RWPE1 (cell line): ENCODE data around the gene CCDC91.

Experiments
- CTCF ChIA-PET: fragments of 350-600 bp; sonication (Branson Sonifier 250); formaldehyde crosslinking; extraction: SDS; loops from one replicate; lab custom pipeline; 2021; lab: Yijun Ruan, JAX
- POLR2A ChIA-PET: fragments of 400-600 bp; formaldehyde crosslinking; extraction: SDS; loops from one replicate; lab custom pipeline; 2020; ENCODE audit warnings: antibody characterized with exemption; ENCODE audit not compliant: low non-redundant PET; lab: Yijun Ruan, JAX
- DNase-seq: peaks from one replicate; pipeline ENCODE4 v3.0.0; 2012; ENCODE audit warnings: low spot score
- H3K27ac ChIP-seq: fragments of 450-650 bp; 2 replicates; pipeline ENCODE4 v1.5.1; 2017
- TF ChIP-seq, protein P1 (sequence below): fragments of 450-650 bp; conservative IDR thresholded peaks from 2 replicates; pipeline ENCODE4 v1.5.1; 2017; ENCODE audit warnings: low read depth, mild to moderate bottlenecking

CCDC91 gene

DNA sequence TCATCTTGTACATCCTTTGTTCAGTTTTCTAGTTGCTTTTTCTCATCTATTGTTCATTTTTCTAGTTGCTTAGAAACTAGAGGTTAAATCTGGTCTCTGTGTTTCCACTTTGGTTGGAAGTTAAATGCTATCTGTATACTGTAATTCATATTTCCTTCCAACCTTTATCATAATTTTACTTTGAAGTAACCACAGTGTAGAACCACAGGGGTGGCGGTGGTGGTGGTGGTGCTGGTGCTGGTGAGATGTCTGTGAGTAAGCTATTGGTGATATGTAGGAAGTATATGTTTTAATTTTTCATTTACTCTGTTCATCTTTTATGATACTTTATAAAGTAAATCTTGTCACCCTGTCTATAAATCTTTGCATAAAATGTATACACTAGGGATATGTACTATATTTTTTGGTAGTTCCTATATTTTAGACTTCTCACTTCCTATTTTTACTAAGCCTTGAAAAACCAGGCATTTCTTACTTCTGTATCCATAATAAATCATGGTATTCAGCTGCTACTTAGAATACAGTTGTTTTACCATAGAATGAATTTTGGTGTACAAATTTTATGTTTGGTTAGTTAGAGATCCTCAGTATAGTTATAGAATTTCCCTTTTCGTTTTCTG lies 31.9 kb downstream of the CCDC91 start:
- H3K27ac ChIP-seq = no peak overlapping the region
- TF ChIP-seq, protein P1, sequence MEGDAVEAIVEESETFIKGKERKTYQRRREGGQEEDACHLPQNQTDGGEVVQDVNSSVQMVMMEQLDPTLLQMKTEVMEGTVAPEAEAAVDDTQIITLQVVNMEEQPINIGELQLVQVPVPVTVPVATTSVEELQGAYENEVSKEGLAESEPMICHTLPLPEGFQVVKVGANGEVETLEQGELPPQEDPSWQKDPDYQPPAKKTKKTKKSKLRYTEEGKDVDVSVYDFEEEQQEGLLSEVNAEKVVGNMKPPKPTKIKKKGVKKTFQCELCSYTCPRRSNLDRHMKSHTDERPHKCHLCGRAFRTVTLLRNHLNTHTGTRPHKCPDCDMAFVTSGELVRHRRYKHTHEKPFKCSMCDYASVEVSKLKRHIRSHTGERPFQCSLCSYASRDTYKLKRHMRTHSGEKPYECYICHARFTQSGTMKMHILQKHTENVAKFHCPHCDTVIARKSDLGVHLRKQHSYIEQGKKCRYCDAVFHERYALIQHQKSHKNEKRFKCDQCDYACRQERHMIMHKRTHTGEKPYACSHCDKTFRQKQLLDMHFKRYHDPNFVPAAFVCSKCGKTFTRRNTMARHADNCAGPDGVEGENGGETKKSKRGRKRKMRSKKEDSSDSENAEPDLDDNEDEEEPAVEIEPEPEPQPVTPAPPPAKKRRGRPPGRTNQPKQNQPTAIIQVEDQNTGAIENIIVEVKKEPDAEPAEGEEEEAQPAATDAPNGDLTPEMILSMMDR = no peak
- CTCF ChIA-PET = interaction anchor here (0.6 kb wide), 1 partner anchor 300 kb away, joined by 5 read pairs; no protein-coding TSS in a partner anchor
- DNase-seq = no peak
- POLR2A ChIA-PET = no interaction called here

DNA sequence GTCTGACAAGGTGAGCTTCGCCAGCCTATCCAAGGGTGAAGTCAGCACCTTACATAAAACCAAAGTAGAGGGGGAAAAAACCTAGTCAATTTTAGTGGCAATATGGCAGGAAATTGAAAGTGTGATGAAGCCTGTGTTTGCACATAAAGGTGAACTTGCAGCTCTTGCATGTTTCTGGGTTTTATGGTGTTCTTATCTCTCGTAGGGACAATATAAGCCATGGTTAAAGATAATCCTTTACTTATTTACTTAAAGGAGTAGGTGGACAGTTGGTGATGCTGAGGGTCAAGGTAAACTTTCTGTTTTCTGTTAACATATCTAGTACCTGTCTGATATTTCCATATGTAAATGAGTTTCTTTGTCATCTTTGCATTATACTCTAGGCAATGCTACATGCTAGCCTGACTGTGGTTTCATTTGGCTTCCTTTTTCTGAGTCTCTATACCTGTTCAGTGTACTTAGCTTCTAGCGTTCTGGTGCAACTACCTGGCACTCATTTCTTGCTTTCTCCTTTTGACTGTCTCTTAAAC lies 32.8 kb downstream of the CCDC91 start:
- DNase-seq = no peak
- H3K27ac ChIP-seq = no peak overlapping the region
- TF ChIP-seq, protein P1 = no peak
- CTCF ChIA-PET = interaction anchor here (0.6 kb wide), 1 partner anchor 300 kb away, joined by 5 read pairs; no protein-coding TSS in a partner anchor
- POLR2A ChIA-PET = no interaction called here

DNA sequence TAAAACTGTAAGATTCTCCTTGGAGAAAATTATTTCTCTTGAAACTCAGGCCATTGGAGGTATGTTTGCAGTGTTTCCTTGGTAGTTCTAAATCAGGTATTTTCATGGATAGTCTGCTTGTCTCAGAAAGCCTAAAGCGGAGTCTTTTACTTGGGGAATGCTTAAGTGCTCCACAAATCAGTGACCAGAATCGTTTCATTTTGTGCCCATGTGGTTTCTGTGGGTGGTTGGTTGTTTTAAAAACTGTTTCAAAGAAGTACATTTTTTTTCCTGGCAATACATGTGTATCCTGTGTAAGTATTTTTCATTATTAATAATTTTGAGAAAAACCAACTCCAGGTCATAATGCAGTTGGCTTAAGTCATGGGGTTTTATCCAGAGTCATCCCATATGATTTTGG lies 33.6 kb downstream of the CCDC91 start:
- ChIA-PET CTCF (interaction anchor here (0.6 kb wide), 1 partner anchor 58 kb away, joined by 5 read pairs; no protein-coding TSS in a partner anchor), POLR2A (no interaction called here)
- H3K27ac ChIP-seq = no peak overlapping the region
- DNase-seq = no peak
- TF ChIP-seq, protein P1 = no peak

DNA sequence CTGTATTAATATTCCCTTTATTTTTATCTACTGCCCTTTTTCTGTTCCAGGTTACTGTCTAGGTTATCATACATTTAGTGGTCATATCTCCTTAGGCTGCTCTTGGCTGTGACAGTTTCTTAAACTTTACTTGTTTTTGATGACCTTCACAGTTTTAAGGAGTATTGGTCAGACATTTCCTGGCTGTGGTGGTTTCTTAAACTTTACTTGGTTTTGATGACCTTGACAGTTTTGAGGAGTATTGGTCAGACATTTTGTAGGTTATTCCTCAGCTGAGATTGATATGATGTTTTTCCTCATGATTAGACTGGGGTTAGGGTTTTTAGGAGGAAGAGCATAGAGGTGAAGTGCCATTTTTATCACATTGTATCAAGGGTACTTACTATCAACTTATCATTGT lies 36.4 kb downstream of the CCDC91 start:
- no peak for DNase-seq
- CTCF ChIA-PET = interaction anchor here (0.7 kb wide), 1 partner anchor 430 kb away, joined by 3 read pairs; no protein-coding TSS in a partner anchor
- POLR2A ChIA-PET = no interaction called here
- TF ChIP-seq, protein P1 = no peak
- no peak overlapping the region for H3K27ac ChIP-seq

DNA sequence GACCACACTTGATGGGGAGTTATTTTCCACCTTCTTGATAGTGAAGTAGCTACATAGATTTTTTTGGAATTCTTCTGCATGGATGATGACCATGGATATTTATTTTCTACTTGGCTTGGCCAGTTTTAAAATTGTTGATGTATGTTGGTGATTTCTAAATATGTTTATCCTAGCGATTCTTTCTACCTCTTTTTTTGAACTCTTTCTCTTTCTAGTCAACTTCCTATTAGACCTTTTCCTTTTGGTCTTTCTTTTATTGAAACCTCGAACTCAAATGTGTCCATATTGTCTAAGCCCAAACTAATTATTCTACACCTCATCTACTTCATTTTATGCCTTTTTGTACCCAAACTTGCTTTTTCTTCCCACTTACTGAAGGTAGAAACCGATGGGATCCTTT lies 37.0 kb downstream of the CCDC91 start:
- no peak for DNase-seq
- CTCF ChIA-PET = interaction anchor here (0.7 kb wide), 1 partner anchor 429 kb away, joined by 3 read pairs; no protein-coding TSS in a partner anchor
- TF ChIP-seq, protein P1 = no peak
- no peak overlapping the region for H3K27ac ChIP-seq
- POLR2A ChIA-PET = no interaction called here

DNA sequence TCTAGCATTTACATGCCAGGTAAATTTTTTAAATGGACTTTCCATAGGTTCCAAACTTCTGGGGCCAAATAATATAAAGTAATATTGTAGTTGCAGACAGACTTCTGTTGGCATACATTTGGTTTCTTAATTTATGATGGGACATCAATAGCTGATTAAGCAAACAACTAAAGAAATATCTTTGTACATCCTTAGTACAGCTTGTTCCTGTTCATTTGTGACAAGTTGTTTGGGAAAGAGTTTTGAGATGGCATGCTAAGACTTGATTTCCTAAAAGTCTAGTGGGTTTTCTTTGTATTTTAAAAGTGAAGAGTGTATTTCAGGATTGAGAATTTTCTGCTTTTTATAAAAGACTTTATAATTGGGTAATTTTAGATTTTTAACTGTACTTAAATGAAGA lies 41.0 kb downstream of the CCDC91 start:
- ChIA-PET CTCF (no interaction called here), POLR2A (no interaction called here)
- DNase-seq = no peak
- no peak overlapping the region for H3K27ac ChIP-seq
- TF ChIP-seq, protein P1 = no peak
